Measurements from ENCODE around the gene HP1BP3. TPM values are rescaled to one million over a fixed set of nuclear protein-coding genes. Genes with fewer than 3 reads are reported as not detected.

The HP1BP3 gene
- total and polyA plus RNA-seq, 2 experiments from 2014 or later = 89.1 to 112 TPM

DNA sequence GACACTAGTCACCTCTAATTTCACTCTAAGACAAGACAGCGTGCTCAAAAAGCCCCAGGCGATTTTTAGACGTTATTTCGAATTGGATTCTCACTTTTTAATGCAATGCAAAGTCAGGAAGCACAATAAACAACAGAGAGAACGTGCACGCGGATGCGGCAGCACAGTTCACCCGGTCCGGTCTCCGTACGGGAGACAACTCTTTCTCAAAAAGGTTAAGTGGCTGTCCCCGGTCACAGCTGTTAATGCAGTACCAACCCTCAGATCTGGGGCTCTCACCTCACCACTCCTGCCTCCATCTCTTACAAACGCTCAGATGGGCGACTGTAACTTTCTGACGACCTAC lies 1.2 kb downstream of the HP1BP3 start (continued):
- TF ChIP-seq, protein P1, sequence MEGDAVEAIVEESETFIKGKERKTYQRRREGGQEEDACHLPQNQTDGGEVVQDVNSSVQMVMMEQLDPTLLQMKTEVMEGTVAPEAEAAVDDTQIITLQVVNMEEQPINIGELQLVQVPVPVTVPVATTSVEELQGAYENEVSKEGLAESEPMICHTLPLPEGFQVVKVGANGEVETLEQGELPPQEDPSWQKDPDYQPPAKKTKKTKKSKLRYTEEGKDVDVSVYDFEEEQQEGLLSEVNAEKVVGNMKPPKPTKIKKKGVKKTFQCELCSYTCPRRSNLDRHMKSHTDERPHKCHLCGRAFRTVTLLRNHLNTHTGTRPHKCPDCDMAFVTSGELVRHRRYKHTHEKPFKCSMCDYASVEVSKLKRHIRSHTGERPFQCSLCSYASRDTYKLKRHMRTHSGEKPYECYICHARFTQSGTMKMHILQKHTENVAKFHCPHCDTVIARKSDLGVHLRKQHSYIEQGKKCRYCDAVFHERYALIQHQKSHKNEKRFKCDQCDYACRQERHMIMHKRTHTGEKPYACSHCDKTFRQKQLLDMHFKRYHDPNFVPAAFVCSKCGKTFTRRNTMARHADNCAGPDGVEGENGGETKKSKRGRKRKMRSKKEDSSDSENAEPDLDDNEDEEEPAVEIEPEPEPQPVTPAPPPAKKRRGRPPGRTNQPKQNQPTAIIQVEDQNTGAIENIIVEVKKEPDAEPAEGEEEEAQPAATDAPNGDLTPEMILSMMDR (conservative IDR thresholded peaks at IDR 0.05; ENCODE audit: low read depth in 2 of 2) = no peak
- TF ChIP-seq JUNB (IDR thresholded peaks at IDR 0.05; ENCODE audit: unreplicated experiment) (no peak), POLR2AphosphoS5 (IDR thresholded peaks at IDR 0.05; ENCODE audit: low read depth) (no peak), EZH2 (IDR thresholded peaks at IDR 0.05; ENCODE audit: low read depth, unreplicated experiment) (no peak)

DNA sequence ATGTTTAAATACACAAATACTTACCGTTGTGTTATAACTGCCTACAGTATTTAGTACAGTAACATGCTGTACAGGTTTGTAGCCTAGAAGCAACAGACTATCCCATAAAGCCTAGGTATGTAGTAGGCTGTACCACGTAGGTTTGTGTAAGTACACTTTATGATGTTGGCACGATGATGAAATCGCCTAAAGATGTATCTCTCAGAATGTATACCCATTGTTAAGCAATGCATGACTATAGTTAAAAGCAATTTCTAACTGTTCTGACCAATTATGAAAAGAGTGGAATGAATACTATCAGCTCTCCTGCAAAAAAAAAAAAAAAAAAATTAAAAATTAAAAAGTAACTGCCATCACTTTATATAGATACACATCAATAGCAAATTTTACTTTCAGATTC lies 11.4 kb downstream of the HP1BP3 start:
- H3F3A ChIP-seq (replicated peaks; ENCODE audit: low read depth) = no peaks in the 10 kb centered on the region
- Mint-ChIP-seq H3K36me3 (ENCODE audit: low read depth) (peaks cover 69% of the 10 kb centered on the region), H3K27me3 (ENCODE audit: insufficient read depth, low read depth, poor library complexity) (no peaks in the 10 kb centered on the region), H3K27ac (no peak overlapping the region), H3K9me3 (no peaks in the 10 kb centered on the region), H3K4me1 (no peaks in the 10 kb centered on the region), H3K4me3 (no peak overlapping the region)
- H3K36me3 ChIP-seq (ENCODE audit: insufficient read depth) = peaks cover 72% of the 10 kb centered on the region
- DNase-seq (ENCODE audit: low spot score) (no peak), ATAC-seq (no peak)
- TF ChIP-seq CREB1 (CRISPR knock-in tag; IDR thresholded peaks at IDR 0.05; ENCODE audit: low read depth) = no peak
- TF ChIP-seq, protein P2, sequence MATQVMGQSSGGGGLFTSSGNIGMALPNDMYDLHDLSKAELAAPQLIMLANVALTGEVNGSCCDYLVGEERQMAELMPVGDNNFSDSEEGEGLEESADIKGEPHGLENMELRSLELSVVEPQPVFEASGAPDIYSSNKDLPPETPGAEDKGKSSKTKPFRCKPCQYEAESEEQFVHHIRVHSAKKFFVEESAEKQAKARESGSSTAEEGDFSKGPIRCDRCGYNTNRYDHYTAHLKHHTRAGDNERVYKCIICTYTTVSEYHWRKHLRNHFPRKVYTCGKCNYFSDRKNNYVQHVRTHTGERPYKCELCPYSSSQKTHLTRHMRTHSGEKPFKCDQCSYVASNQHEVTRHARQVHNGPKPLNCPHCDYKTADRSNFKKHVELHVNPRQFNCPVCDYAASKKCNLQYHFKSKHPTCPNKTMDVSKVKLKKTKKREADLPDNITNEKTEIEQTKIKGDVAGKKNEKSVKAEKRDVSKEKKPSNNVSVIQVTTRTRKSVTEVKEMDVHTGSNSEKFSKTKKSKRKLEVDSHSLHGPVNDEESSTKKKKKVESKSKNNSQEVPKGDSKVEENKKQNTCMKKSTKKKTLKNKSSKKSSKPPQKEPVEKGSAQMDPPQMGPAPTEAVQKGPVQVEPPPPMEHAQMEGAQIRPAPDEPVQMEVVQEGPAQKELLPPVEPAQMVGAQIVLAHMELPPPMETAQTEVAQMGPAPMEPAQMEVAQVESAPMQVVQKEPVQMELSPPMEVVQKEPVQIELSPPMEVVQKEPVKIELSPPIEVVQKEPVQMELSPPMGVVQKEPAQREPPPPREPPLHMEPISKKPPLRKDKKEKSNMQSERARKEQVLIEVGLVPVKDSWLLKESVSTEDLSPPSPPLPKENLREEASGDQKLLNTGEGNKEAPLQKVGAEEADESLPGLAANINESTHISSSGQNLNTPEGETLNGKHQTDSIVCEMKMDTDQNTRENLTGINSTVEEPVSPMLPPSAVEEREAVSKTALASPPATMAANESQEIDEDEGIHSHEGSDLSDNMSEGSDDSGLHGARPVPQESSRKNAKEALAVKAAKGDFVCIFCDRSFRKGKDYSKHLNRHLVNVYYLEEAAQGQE (IDR thresholded peaks at IDR 0.05; ENCODE audit: unreplicated experiment) = no peak
- no peak for TF ChIP-seq POLR2AphosphoS5 (IDR thresholded peaks at IDR 0.05; ENCODE audit: low read depth)
- TF ChIP-seq, protein P3, sequence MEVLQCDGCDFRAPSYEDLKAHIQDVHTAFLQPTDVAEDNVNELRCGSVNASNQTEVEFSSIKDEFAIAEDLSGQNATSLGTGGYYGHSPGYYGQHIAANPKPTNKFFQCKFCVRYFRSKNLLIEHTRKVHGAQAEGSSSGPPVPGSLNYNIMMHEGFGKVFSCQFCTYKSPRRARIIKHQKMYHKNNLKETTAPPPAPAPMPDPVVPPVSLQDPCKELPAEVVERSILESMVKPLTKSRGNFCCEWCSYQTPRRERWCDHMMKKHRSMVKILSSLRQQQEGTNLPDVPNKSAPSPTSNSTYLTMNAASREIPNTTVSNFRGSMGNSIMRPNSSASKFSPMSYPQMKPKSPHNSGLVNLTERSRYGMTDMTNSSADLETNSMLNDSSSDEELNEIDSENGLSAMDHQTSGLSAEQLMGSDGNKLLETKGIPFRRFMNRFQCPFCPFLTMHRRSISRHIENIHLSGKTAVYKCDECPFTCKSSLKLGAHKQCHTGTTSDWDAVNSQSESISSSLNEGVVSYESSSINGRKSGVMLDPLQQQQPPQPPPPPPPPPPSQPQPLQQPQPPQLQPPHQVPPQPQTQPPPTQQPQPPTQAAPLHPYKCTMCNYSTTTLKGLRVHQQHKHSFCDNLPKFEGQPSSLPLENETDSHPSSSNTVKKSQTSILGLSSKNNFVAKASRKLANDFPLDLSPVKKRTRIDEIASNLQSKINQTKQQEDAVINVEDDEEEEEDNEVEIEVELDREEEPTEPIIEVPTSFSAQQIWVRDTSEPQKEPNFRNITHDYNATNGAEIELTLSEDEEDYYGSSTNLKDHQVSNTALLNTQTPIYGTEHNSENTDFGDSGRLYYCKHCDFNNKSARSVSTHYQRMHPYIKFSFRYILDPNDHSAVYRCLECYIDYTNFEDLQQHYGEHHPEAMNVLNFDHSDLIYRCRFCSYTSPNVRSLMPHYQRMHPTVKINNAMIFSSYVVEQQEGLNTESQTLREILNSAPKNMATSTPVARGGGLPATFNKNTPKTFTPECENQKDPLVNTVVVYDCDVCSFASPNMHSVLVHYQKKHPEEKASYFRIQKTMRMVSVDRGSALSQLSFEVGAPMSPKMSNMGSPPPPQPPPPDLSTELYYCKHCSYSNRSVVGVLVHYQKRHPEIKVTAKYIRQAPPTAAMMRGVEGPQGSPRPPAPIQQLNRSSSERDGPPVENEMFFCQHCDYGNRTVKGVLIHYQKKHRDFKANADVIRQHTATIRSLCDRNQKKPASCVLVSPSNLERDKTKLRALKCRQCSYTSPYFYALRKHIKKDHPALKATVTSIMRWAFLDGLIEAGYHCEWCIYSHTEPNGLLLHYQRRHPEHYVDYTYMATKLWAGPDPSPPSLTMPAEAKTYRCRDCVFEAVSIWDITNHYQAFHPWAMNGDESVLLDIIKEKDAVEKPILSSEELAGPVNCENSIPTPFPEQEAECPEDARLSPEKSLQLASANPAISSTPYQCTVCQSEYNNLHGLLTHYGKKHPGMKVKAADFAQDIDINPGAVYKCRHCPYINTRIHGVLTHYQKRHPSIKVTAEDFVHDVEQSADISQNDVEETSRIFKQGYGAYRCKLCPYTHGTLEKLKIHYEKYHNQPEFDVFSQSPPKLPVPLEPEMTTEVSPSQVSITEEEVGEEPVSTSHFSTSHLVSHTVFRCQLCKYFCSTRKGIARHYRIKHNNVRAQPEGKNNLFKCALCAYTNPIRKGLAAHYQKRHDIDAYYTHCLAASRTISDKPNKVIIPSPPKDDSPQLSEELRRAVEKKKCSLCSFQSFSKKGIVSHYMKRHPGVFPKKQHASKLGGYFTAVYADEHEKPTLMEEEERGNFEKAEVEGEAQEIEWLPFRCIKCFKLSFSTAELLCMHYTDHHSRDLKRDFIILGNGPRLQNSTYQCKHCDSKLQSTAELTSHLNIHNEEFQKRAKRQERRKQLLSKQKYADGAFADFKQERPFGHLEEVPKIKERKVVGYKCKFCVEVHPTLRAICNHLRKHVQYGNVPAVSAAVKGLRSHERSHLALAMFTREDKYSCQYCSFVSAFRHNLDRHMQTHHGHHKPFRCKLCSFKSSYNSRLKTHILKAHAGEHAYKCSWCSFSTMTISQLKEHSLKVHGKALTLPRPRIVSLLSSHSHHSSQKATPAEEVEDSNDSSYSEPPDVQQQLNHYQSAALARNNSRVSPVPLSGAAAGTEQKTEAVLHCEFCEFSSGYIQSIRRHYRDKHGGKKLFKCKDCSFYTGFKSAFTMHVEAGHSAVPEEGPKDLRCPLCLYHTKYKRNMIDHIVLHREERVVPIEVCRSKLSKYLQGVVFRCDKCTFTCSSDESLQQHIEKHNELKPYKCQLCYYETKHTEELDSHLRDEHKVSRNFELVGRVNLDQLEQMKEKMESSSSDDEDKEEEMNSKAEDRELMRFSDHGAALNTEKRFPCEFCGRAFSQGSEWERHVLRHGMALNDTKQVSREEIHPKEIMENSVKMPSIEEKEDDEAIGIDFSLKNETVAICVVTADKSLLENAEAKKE (CRISPR knock-in tag; IDR thresholded peaks at IDR 0.05) = no peak
- TF ChIP-seq, protein P4, sequence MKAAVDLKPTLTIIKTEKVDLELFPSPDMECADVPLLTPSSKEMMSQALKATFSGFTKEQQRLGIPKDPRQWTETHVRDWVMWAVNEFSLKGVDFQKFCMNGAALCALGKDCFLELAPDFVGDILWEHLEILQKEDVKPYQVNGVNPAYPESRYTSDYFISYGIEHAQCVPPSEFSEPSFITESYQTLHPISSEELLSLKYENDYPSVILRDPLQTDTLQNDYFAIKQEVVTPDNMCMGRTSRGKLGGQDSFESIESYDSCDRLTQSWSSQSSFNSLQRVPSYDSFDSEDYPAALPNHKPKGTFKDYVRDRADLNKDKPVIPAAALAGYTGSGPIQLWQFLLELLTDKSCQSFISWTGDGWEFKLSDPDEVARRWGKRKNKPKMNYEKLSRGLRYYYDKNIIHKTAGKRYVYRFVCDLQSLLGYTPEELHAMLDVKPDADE (IDR thresholded peaks at IDR 0.05) = no peak
- TF ChIP-seq ZNF114 (CRISPR knock-in tag; IDR thresholded peaks at IDR 0.05) = no peak
- TF ChIP-seq EZH2 (IDR thresholded peaks at IDR 0.05; ENCODE audit: low read depth, unreplicated experiment) = no peak
- no peak for TF ChIP-seq JUNB (IDR thresholded peaks at IDR 0.05; ENCODE audit: unreplicated experiment)
- TF ChIP-seq NANOG (IDR thresholded peaks at IDR 0.05; ENCODE audit: borderline replicate concordance) = no peak
- no peak for TF ChIP-seq STAT1 (IDR thresholded peaks at IDR 0.05; ENCODE audit: unreplicated experiment)
- H4K20me1 ChIP-seq (replicated peaks; ENCODE audit: insufficient read depth) = peaks cover 31% of the 10 kb centered on the region
- H3K27me3 ChIP-seq (ENCODE audit: insufficient read depth) = no peaks in the 10 kb centered on the region
- H3K4me2 ChIP-seq = no peak overlapping the region
- H3K4me3 ChIP-seq = no peak overlapping the region
- no peaks in the 10 kb centered on the region for H3K9me2 ChIP-seq (ENCODE audit: insufficient read depth)
- H3K79me2 ChIP-seq (replicated peaks; ENCODE audit: insufficient read depth) = peaks cover 36% of the 10 kb centered on the region
- no peak overlapping the region for H2AFZ ChIP-seq
- H3K4me1 ChIP-seq (ENCODE audit: insufficient read depth) = no peaks in the 10 kb centered on the region
- H3K27ac ChIP-seq (ENCODE audit: low read depth) = no peak overlapping the region
